A673 (cell line): Measurements from ENCODE around the gene TXNDC5.

Experiments
- EZH2 ChIP-seq: fragments of 200-600 bp; sonication (generic); IDR thresholded peaks from 2 replicates; pipeline ENCODE4 v1.6.1; 2017; ENCODE audit warnings: borderline replicate concordance, low read depth, mild to moderate bottlenecking, mixed read lengths, antibody characterized with exemption, low read length; ENCODE audit not compliant: poor library complexity, severe bottlenecking
- TF ChIP-seq, protein P1 (sequence below): fragments of 300-800, 200-600 bp; sonication (generic); conservative IDR thresholded peaks from 2 replicates; pipeline ENCODE4 v1.5.1; 2017; ENCODE audit warnings: low read depth, mild to moderate bottlenecking, antibody characterized with exemption, low read length, moderate library complexity, mixed read lengths

DNA sequence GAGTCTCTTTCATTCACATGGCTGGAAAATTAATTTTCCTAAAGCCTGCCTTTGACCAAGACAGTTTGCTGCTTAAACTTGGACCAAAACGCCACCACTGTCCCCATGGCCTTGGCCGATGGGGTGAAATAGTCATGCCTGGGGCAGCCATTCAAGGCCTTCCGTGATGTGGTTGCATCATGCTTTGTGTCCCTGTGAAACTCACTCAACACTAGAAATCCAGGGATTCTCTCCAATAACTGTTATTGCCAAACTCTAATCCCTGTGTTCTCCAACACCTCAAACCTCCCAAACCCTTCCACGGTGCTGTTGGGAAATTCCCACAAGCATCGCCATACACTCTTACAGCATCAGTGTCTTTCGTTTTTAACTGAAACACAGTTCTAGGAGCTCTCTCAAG, 1.4 kb upstream of the TXNDC5 start:
- TF ChIP-seq EZH2: no peak
- TF ChIP-seq, protein P1, sequence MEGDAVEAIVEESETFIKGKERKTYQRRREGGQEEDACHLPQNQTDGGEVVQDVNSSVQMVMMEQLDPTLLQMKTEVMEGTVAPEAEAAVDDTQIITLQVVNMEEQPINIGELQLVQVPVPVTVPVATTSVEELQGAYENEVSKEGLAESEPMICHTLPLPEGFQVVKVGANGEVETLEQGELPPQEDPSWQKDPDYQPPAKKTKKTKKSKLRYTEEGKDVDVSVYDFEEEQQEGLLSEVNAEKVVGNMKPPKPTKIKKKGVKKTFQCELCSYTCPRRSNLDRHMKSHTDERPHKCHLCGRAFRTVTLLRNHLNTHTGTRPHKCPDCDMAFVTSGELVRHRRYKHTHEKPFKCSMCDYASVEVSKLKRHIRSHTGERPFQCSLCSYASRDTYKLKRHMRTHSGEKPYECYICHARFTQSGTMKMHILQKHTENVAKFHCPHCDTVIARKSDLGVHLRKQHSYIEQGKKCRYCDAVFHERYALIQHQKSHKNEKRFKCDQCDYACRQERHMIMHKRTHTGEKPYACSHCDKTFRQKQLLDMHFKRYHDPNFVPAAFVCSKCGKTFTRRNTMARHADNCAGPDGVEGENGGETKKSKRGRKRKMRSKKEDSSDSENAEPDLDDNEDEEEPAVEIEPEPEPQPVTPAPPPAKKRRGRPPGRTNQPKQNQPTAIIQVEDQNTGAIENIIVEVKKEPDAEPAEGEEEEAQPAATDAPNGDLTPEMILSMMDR: no peak
